GM18868 (cell line): ENCODE data around the gene EXOC8.
"Not testable (repeated sequence)": the region's sequence is repeated elsewhere in the genome, so short reads cannot be mapped to it uniquely, and the experiment has no call there.

Source experiments
- ATAC-seq: cut with Tn5 transposase; IDR thresholded peaks from one replicate; pipeline ENCODE4 v1.9.1; 2021; ENCODE audit warnings: mild to moderate bottlenecking, moderate library complexity; ENCODE audit not compliant: unreplicated experiment

Gene EXOC8

GRCh38 chr1:231354330-231355020 lies 16.8 kb upstream of the EXOC8 start:
- ATAC-seq, result no peak

DNA sequence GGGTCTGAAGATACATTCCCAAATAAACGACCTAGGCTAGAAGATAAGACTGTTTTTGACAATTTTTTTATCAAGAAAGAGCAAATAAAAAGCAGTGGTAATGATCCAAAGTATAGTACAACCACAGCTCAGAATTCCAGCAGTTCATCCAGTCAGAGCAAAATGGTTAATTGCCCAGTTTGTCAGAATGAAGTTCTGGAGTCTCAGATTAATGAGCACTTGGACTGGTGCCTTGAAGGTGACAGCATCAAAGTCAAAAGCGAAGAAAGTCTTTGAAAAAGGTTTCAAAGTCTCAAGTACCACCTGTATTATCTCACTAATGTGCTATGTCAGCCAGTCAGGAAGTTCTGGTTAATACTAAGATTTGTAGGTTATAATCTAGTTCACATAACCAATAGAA lies 15.4 kb upstream of the EXOC8 start:
- ATAC-seq, result no peak

DNA sequence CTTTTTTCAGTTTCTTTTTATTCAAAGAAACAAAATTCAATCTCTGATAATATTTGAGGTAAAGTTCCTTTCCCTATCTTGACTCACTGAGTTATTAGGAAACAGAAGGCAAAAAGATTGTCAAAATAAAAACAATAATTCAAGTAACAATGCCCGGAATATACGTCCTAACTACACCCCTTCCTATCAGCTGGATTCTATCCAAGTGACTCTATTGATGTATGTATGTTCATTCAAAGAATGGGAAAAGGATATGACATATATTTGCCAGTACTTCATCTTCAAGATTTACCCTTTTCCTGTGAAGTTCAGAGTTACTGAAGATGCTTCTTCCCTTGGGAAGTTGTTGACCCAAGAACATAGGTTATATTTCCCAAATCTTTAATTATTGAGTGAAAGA lies 14.2 kb upstream of the EXOC8 start:
- ATAC-seq, result no peak

- not testable (repeated sequence) for ATAC-seq
Observed at GRCh38 chr1:231348856-231349255, 11.2 kb upstream of the EXOC8 start.

DNA sequence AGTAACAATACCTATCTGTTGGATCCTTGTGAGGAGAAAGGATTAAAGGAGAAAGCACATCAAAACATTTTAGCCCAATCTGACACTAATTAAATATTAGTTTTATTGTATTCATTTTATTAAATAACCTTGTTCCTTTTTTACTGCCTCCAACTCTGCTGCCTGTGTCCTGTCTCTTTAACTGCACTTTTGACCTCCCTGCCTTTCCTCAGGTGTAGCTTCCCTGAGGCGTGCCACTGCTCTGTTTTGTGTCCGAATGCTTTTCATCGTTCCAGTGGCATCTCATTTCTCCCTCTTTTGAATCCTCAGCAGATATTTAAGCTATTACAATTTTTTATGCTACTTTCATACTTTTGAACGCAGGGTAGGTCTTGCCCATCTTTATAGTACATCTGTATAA lies 10.8 kb upstream of the EXOC8 start:
- ATAC-seq, result no peak

DNA sequence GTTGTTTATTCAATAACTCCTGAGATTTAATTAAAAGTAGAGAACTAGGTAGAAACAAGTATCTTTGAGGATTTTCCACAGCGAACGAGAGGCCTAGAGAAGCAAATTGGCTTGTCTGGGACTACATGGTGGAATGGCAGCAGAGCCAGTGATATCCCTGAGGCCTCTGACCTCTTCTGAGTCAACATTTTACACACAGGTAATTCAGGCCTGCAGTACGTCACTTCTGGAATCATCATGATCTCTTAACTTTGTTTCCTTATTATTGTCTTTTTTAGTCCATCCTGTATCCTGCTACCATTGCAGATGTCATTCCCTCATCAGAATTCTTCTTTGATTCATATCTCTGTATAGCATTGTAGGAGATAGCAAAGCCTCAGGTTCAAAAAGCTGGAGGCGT lies 10.3 kb upstream of the EXOC8 start:
- ATAC-seq, result no peak

- no peak for ATAC-seq
Observed at GRCh38 chr1:231340328-231341013, 2.8 kb upstream of the EXOC8 start.

DNA sequence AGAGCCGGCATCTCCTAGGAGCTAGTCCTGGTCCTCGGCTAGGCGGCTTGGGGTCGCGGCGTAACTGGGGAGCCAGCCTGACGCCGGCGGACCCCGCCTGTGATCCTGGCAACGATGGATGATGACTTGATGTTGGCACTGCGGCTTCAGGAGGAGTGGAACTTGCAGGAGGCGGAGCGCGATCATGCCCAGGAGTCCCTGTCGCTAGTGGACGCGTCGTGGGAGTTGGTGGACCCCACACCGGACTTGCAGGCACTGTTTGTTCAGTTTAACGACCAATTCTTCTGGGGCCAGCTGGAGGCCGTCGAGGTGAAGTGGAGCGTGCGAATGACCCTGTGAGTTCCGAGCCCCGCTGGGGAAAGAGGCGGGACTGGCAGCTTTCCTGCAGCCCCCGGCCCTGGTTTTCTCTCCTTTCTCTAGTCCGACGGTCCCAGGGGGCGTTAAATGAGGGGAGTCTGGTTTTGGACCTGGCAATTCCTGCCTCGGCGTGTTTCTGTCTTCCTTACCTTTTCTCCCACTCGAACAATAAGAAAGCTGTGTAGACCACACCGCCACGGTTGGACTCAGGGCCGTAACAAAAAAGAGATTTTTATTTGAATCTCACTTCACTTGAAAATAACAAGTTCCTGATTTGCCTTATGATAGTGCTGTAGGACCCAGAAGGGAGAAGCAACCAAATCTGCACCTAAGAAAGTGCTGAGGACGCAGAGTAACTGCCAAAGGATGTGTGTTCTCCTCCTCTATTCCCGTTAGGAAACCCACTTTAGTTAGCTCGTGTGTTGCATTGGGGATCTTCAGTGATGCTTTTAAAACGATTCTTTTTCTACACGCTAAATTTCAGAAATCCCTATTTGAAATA lies 847 bp upstream of the EXOC8 start, which contains the start of gene SPRTN:
SPRTN (plus strand) TSS at position 24 of the 859 bp plus-strand sequence; CDS start at position 115, 91 bp downstream.
- peak; percentile 1 for ATAC-seq

DNA sequence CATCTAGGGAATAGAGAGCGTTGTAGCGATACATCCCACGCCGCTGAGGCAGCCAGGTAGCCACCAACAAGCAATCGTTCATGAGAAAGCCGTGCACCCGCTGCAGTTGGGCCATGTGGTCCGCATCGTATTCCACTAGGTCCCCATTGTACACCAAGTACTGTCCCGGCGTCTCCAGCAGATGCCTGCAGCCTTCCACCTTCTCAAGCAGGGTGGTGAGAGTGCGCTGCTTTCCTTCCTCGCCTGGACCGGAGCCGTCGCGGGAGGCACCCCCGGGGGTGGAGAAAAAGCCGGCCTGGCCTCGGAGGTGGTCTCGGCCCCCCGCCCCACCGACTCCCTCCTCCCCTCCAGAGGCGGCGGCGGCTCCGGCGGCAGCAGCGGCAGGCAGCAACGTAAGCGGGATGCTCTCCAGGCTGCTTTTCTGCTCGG lies 595 bp downstream of the EXOC8 start:
- no peak for ATAC-seq

DNA sequence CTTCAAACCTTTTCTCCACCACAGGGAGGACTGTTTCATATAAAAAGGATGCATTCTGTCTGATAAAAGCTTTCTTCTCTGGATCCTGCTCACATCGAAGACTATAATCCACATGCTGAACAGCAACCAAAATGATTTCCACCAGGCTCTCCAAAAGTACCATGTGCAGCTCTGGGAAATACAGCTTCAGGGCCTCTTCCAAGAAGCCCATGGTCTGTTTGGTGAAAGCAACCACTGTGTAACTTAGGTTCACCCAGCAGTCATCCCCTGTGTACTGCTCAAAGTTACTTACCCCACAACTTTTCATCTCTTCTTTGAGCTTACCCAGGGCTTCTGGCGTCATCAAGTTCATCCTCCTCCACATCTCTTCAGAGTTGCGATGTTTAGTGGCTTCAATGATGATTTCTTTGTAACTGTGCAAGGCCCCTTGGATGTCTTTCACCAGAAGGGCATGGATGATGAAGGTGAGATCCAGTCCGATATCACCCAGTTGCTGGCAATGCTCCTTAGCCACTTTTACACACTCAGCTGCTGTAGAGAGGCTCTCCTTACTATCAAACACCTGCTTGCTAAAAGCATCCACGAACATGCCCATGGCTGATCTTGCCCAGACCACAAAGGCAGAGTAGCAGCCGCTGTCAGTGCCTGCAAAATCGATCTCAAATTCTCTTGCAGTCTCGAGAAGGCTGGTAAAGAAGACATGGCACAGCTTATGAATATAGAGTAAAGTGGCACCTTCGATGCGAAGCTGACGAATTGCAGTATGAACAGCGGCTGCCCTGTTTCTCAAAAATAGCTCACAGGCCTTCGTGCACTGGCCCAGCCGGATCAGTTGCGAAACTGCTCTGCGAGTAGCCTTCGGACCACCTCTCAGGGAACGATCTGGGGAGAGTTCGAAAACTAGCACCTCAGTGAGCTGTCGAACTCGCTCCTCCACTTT lies 1.7 kb downstream of the EXOC8 start:
- ATAC-seq, result no peak

- no peak for ATAC-seq
Observed at GRCh38 chr1:231334952-231335351, 2.7 kb downstream of the EXOC8 start.

DNA sequence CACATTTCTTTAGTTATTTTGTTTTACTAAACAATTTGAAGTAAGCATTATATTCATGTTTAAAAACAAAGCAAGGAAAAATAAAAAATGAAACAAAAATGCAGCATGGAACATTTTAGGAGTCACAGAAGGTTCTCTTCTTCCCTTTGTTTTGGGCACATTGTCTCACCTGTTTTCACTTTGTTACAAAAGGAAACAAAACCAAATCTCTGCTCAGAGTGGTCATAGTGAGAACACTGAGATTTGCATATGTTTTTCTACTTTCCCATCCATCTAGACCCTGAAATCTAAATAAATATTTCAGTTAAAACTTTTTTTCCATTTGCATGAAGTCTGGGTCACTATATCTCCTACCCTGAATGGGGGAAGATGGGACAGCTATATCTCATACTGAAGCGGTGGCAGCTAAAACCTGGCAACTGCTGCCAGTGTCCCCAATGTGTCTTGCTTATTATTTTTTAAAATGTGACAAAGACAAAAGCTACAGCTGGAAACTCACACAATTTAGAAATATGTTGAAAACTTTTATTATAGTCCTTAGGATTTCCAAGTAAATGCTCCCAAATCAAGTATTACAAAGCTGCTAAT lies 3.5 kb downstream of the EXOC8 start:
- no peak for ATAC-seq

DNA sequence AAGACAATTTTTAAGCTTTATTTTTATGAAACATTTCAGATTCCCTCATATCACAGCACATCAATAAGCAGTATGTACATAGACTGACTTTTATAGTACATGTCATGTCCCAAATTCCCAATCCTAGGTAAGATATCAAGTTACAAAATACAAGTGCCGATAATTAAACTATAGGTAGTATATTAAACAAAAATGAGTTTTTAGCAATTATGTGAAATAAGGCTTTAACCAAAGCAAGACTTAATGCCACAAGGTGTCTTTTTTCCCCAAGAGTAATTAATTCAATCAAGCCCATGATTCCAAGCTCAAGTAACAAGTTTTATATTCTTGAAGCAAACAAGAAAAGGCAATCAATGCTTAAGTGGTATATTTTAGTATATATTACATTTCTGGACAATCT lies 4.9 kb downstream of the EXOC8 start:
- ATAC-seq, result no peak

GRCh38 chr1:231329483-231329882 lies 8.2 kb downstream of the EXOC8 start:
- no peak for ATAC-seq

- no peak for ATAC-seq
Observed at GRCh38 chr1:231327617-231328016, 10.0 kb downstream of the EXOC8 start.

DNA sequence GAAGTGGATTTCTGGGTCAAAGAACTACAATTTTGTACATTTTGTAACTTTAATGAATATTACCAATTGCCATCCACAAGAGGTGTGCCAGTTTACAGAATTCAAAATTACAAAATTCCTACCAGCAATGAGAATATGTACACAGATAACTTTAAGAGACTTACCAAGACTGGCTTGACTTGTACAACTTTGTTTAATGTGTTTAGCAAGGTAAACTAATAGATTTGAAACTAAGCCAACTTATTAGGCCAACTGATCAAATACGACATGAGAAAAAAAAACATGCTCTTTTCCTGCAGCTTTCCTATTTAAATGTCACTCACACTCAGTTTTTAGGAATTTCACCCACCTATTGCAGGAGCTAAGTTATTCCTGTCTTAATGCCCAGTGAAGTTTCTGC lies 11.4 kb downstream of the EXOC8 start:
- no peak for ATAC-seq

- no peak for ATAC-seq
Observed at GRCh38 chr1:231324660-231325059, 13.0 kb downstream of the EXOC8 start.

- ATAC-seq, result no peak
Observed at GRCh38 chr1:231322880-231323530, 14.6 kb downstream of the EXOC8 start.

DNA sequence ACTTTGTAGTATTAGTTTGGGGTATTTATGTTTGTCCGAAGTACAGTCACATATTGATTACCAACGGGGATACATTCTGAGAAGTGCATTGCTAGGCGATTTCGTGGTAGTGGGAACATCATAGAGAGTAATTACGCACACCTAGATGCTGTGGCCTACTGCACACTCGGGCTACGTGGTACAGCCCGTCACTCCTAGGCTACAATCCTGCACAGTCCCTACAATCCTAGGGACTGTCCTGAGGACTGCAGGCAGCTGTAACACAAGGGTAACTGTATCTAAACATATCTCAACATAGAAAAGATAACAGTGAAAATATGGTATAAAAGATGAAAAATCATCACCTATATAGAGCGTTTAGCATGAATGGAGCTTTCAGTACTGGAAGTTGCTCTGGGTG lies 18.6 kb downstream of the EXOC8 start:
- no peak for ATAC-seq

GRCh38 chr1:231318568-231318967 lies 19.1 kb downstream of the EXOC8 start:
- no peak for ATAC-seq
